Endothelial cell of umbilical vein (primary cell): ENCODE data around the gene STAB1. TPM values are rescaled to one million over a fixed set of nuclear protein-coding genes. Genes with fewer than 3 reads are reported as not detected.

ENCODE experiments used
- Bru-seq: library from RNA; stranded (reverse); fragments of 400-500 nt; gene quantifications from one replicate; lab custom pipeline; 2021; lab: Mats Ljungman, UMichigan
- BruChase-seq, 2 experiments: library from RNA; stranded (reverse); fragments of 400-500 nt; gene quantifications; one replicate each; lab custom pipeline; 2021; lab: Mats Ljungman, UMichigan
- BruUV-seq: library from RNA; stranded (reverse); fragments of 400-500 nt; replicated peaks from 2 replicates; lab custom pipeline; 2021; lab: Mats Ljungman, UMichigan
- CTCF ChIA-PET: fragments of 300-600, 350-600 bp; sonication (Branson Sonifier 250); formaldehyde crosslinking; loops from one replicate; lab custom pipeline; 2021; ENCODE audit warnings: antibody characterized with exemption, inconsistent platforms; lab: Charles Lee
- POLR2A ChIA-PET: fragments of 300-600, 350-600 bp; sonication (Branson Sonifier 250); formaldehyde crosslinking; loops from one replicate; lab custom pipeline; 2021; ENCODE audit warnings: antibody characterized with exemption, inconsistent platforms; lab: Charles Lee
- DNase-seq: peaks from one replicate; pipeline ENCODE4 v3.0.0-alpha.2; 2011; ENCODE audit warnings: low read depth, low spot score
- FAIRE-seq: peaks from 2 replicates; lab custom pipeline; 2011; peaks lifted over from hg19 to GRCh38; lab: Jason Lieb, UNC
- H2AFZ ChIP-seq: 2 replicates; pipeline ENCODE4 v1.6.0; 2012; ENCODE audit warnings: low read depth, low read length, control low read depth, inconsistent platforms
- H3K27ac ChIP-seq: 2 replicates; pipeline ENCODE4 v1.5.1; 2011; ENCODE audit warnings: low read depth, mild to moderate bottlenecking, control low read depth, low read length, moderate library complexity; ENCODE audit not compliant: insufficient read depth
- H3K27me3 ChIP-seq, 2 experiments: 2 replicates each; pipeline versions ENCODE4 v1.6.0 to v1.6.1; 2011; ENCODE audit warnings: low read length in 2 of 2, mixed read lengths in 1 of 2; ENCODE audit not compliant: control insufficient read depth in 2 of 2, insufficient read depth in 2 of 2
- H3K36me3 ChIP-seq, 2 experiments: 2 replicates in 1 of 2; 3 replicates in 1 of 2; pipeline ENCODE4 v1.5.1; 2011; ENCODE audit warnings: low read length in 2 of 2, mild to moderate bottlenecking in 1 of 2, moderate library complexity in 1 of 2; ENCODE audit not compliant: control insufficient read depth in 2 of 2, insufficient read depth in 2 of 2; ENCODE audit errors: extremely low read depth in 1 of 2
- H3K4me1 ChIP-seq: 3 replicates; pipeline ENCODE4 v1.5.1; 2011; ENCODE audit warnings: mild to moderate bottlenecking, low read length; ENCODE audit not compliant: control insufficient read depth, insufficient read depth; ENCODE audit errors: extremely low read depth
- H3K4me2 ChIP-seq: 2 replicates; pipeline ENCODE4 v1.6.1; 2011; ENCODE audit warnings: low read length, control low read depth, mixed read lengths; ENCODE audit not compliant: insufficient read depth
- H3K4me3 ChIP-seq, 3 experiments: fragments of 200-600 bp in 1 of 3; sonication (generic), shearing (Covaris generic) in 1 of 3; replicated peaks in 1 of 3; 2 replicates each; pipeline ENCODE4 v1.5.1; 2011 to 2016; ENCODE audit warnings: control low read depth in 3 of 3, low read length in 3 of 3, mild to moderate bottlenecking in 2 of 3, inconsistent platforms in 1 of 3, low read depth in 1 of 3, moderate library complexity in 1 of 3; ENCODE audit not compliant: insufficient read depth in 1 of 3
- H3K79me2 ChIP-seq: 2 replicates; pipeline ENCODE4 v1.6.0; 2012; ENCODE audit warnings: low read length, inconsistent platforms; ENCODE audit not compliant: control insufficient read depth, insufficient read depth
- H3K9ac ChIP-seq: replicated peaks from 2 replicates; pipeline ENCODE3; 2011; ENCODE audit warnings: low read length, control low read depth; ENCODE audit not compliant: insufficient read depth; ENCODE audit errors: extremely low read depth
- H3K9me1 ChIP-seq: replicated peaks from 3 replicates; pipeline ENCODE4 v1.6.0; 2011; ENCODE audit warnings: mild to moderate bottlenecking, low read length; ENCODE audit not compliant: control insufficient read depth, insufficient read depth; ENCODE audit errors: extremely low read depth
- H3K9me3 ChIP-seq: replicated peaks from 2 replicates; pipeline ENCODE4 v1.5.1; 2012; ENCODE audit warnings: low read length, inconsistent platforms; ENCODE audit not compliant: control insufficient read depth, insufficient read depth
- H4K20me1 ChIP-seq: replicated peaks from 2 replicates; pipeline ENCODE3; 2011; ENCODE audit warnings: mild to moderate bottlenecking, low read length; ENCODE audit not compliant: control insufficient read depth, insufficient read depth; ENCODE audit errors: extremely low read depth
- EZH2 ChIP-seq: IDR thresholded peaks from 2 replicates; pipeline ENCODE4 v1.6.1; 2012; ENCODE audit warnings: borderline replicate concordance, low read depth, mild to moderate bottlenecking, moderate library complexity, low read length, inconsistent platforms; ENCODE audit not compliant: severe bottlenecking
- FOS ChIP-seq: IDR thresholded peaks from 2 replicates; pipeline ENCODE4 v1.6.1; 2011; ENCODE audit warnings: mild to moderate bottlenecking, low read length, moderate library complexity, borderline replicate concordance; ENCODE audit not compliant: insufficient read depth
- GATA2 ChIP-seq: IDR thresholded peaks from 2 replicates; pipeline ENCODE4 v1.7.0; 2011; ENCODE audit warnings: low read depth, mild to moderate bottlenecking, moderate library complexity, mixed read lengths, low read length; ENCODE audit not compliant: insufficient read length, insufficient read depth
- JUN ChIP-seq: IDR thresholded peaks from 2 replicates; pipeline ENCODE4 v1.6.1; 2011; ENCODE audit warnings: borderline replicate concordance, low read depth; ENCODE audit not compliant: insufficient read length, insufficient read depth
- MYC ChIP-seq: IDR thresholded peaks from one replicate; pipeline ENCODE4 v1.6.1; 2011; ENCODE audit warnings: mild to moderate bottlenecking, low read depth, low read length
- POLR2A ChIP-seq: IDR thresholded peaks from 2 replicates; pipeline ENCODE4 v1.6.1; 2012; ENCODE audit warnings: low read depth, mild to moderate bottlenecking, control low read depth, low read length
- POLR2AphosphoS5 ChIP-seq: IDR thresholded peaks from 2 replicates; pipeline ENCODE4 v1.6.1; 2012; ENCODE audit warnings: low read depth, mild to moderate bottlenecking, control low read depth, low read length, moderate library complexity; ENCODE audit not compliant: insufficient read depth
- dilution Hi-C: fragments of 300-500 bp; cut with MboI; formaldehyde crosslinking; loops from one replicate; pipeline ENCODE4 v1.15.0; 2019; ENCODE audit warnings: low sequenced_read_pairs; ENCODE audit not compliant: extremely low pct_ligation_motif_present
- intact Hi-C: fragments of 100-400 bp; cut with micrococcal nuclease; formaldehyde crosslinking; loops from one replicate; pipeline ENCODE4 v1.10.0; 2022
- long read RNA-seq: library from polyadenylated mRNA; stranded (forward); transcript quantifications from one replicate; pipeline ENCODE4 v2.0.0, GENCODE V29; 2021
- polyA minus RNA-seq, 3 experiments: library from RNA; depleted of rRNA, polyadenylated mRNA; stranded (reverse); fragments of >200 nt; gene quantifications; 1 replicate in 1 of 3; 2 replicates in 2 of 3; pipeline ENCODE4 v1.2.3, GENCODE V29; 2011
- polyA plus RNA-seq, 4 experiments: library from polyadenylated mRNA; depleted of rRNA in 3 of 4; stranded (reverse) in 3 of 4; unstranded in 1 of 4; fragments of >200 nt; gene quantifications; 2 replicates each; pipeline versions ENCODE4 v1.2.1 to v1.2.3, GENCODE V29; 2011 to 2012; ENCODE audit warnings: missing spikeins in 1 of 4
- total RNA-seq: library from RNA; stranded (reverse); gene quantifications from 2 replicates; pipeline ENCODE4 v1.2.3, GENCODE V29; 2021
- TF ChIP-seq, protein P1 (sequence below): IDR thresholded peaks from 2 replicates; pipeline ENCODE4 v1.6.1; 2011; ENCODE audit not compliant: insufficient read depth, insufficient read length
- TF ChIP-seq, protein P2 (sequence below), 2 donors: IDR thresholded peaks; 1 replicate in 1 of 2; 2 replicates in 1 of 2; pipeline ENCODE4 v1.5.1; 2011; ENCODE audit warnings: low read length in 2 of 2, mild to moderate bottlenecking in 2 of 2, moderate library complexity in 2 of 2, control low read depth in 1 of 2, inconsistent platforms in 1 of 2, low read depth in 1 of 2; ENCODE audit not compliant: insufficient read depth in 1 of 2; ENCODE audit errors: extremely low read depth in 1 of 2

Gene STAB1, protein sequence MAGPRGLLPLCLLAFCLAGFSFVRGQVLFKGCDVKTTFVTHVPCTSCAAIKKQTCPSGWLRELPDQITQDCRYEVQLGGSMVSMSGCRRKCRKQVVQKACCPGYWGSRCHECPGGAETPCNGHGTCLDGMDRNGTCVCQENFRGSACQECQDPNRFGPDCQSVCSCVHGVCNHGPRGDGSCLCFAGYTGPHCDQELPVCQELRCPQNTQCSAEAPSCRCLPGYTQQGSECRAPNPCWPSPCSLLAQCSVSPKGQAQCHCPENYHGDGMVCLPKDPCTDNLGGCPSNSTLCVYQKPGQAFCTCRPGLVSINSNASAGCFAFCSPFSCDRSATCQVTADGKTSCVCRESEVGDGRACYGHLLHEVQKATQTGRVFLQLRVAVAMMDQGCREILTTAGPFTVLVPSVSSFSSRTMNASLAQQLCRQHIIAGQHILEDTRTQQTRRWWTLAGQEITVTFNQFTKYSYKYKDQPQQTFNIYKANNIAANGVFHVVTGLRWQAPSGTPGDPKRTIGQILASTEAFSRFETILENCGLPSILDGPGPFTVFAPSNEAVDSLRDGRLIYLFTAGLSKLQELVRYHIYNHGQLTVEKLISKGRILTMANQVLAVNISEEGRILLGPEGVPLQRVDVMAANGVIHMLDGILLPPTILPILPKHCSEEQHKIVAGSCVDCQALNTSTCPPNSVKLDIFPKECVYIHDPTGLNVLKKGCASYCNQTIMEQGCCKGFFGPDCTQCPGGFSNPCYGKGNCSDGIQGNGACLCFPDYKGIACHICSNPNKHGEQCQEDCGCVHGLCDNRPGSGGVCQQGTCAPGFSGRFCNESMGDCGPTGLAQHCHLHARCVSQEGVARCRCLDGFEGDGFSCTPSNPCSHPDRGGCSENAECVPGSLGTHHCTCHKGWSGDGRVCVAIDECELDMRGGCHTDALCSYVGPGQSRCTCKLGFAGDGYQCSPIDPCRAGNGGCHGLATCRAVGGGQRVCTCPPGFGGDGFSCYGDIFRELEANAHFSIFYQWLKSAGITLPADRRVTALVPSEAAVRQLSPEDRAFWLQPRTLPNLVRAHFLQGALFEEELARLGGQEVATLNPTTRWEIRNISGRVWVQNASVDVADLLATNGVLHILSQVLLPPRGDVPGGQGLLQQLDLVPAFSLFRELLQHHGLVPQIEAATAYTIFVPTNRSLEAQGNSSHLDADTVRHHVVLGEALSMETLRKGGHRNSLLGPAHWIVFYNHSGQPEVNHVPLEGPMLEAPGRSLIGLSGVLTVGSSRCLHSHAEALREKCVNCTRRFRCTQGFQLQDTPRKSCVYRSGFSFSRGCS (N-terminal part only)
- total RNA-seq (340 and 369 TPM in 2 replicates), polyA plus RNA-seq (369 and 413 TPM in 2 replicates), polyA minus RNA-seq (291 and 381 TPM in 2 replicates), Bru-seq, nascent RNA (percentile 69 among the genes with signal in this experiment), BruChase-seq, experiment 1, labeled RNA remaining after a 6-hour chase (percentile 94 among the genes with signal in this experiment), BruChase-seq, experiment 2, labeled RNA remaining after a 2-hour chase (percentile 86 among the genes with signal in this experiment)
- polyA plus RNA-seq (2011; cell fraction: cytosol; rRNA removed) = 195 and 214 TPM in 2 replicates
- polyA plus RNA-seq (2011; cell fraction: nucleus; rRNA removed) = 2,566 and 2,674 TPM in 2 replicates
- polyA plus RNA-seq (2012) = 262 and 312 TPM in 2 replicates
- polyA minus RNA-seq (2011; cell fraction: cytosol; rRNA and poly(A)+ RNA removed) = not detected
- polyA minus RNA-seq (2011; cell fraction: nucleus; rRNA and poly(A)+ RNA removed) = 622 and 778 TPM in 2 replicates
- long read RNA-seq, full-length matches to known transcripts = 10 of 300 reads
- long read RNA-seq, partial matches to known transcripts = 155 of 300 reads
- long read RNA-seq, other reads (novel, unspliced or antisense) = 135 of 300 reads

DNA sequence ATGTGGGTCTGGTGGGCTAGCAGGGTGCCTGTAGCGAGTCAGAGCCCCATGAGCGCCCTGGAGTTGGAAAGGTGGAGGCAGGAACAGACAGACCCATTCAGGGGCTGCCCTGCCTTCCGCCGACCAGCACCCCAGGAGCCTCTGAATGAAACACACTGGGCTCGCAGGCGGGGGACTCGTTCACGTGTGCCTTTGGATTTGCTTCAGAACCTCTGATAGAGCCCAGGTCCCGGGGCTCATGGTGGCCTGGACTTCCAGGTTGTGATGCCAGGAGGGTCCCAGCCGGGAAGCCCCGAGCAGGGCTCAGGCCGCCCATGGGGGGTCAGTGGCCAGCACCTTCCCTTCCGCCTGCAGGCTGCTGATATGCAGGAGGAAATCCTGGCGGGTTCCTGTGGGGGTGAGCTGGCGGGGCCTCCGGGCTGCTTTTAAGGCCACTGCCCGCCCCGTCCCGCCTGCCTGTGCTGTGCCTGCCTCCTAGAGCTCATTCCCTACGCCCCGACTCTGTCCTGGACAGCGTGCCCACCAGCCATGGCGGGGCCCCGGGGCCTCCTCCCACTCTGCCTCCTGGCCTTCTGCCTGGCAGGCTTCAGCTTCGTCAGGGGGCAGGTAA is at the start of gene STAB1:
Gene STAB1 (plus strand): TSS at position 453 of the 610 bp plus-strand sequence. CDS start 76 bp downstream, at position 529.
- DNase-seq (peak; percentile 96), FAIRE-seq (peak; percentile 97)
- CTCF ChIA-PET = interaction anchor here (0.5 to 1.7 kb wide), 13 partner anchors 9 to 83 kb away, joined by 3 to 14 read pairs (median 4); partner anchors contain the start of gene UQCC5
- TF ChIP-seq FOS (peak; percentile 71), GATA2 (peak; percentile 98), POLR2A (peak; percentile 92), POLR2AphosphoS5 (peak; percentile 100), JUN (no peak), EZH2 (no peak), MYC (peak; percentile 13)
- TF ChIP-seq, protein P1, sequence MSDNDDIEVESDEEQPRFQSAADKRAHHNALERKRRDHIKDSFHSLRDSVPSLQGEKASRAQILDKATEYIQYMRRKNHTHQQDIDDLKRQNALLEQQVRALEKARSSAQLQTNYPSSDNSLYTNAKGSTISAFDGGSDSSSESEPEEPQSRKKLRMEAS = peak; percentile 1
- TF ChIP-seq, protein P2, sequence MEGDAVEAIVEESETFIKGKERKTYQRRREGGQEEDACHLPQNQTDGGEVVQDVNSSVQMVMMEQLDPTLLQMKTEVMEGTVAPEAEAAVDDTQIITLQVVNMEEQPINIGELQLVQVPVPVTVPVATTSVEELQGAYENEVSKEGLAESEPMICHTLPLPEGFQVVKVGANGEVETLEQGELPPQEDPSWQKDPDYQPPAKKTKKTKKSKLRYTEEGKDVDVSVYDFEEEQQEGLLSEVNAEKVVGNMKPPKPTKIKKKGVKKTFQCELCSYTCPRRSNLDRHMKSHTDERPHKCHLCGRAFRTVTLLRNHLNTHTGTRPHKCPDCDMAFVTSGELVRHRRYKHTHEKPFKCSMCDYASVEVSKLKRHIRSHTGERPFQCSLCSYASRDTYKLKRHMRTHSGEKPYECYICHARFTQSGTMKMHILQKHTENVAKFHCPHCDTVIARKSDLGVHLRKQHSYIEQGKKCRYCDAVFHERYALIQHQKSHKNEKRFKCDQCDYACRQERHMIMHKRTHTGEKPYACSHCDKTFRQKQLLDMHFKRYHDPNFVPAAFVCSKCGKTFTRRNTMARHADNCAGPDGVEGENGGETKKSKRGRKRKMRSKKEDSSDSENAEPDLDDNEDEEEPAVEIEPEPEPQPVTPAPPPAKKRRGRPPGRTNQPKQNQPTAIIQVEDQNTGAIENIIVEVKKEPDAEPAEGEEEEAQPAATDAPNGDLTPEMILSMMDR (IDR thresholded peaks at IDR 0.05; ENCODE audit: extremely low read depth in 1 of 2, insufficient read depth in 1 of 2, low read depth in 1 of 2, low read length in 2 of 2) = no peak
- BruUV-seq = no TSS peak
- peak within 1 kb of the TSS; percentile 95 for H3K9ac ChIP-seq
- POLR2A ChIA-PET = interaction anchor here (0.7 to 1.2 kb wide), 2 partner anchors 41 to 57 kb away, joined by 7 to 8 read pairs; partner anchors contain the start of gene UQCC5
- peaks cover 44% of the 10 kb centered on the region for H3K79me2 ChIP-seq
- intact Hi-C loops = loop anchor here (1.0 to 5.0 kb wide), 6 partner anchors 12 to 66 kb away; partner anchors contain the start of genes NISCH and UQCC5
- H3K27me3 ChIP-seq = no peaks in the 10 kb centered on the region
- H4K20me1 ChIP-seq = no peaks in the 10 kb centered on the region
- H3K27ac ChIP-seq = peak within 1 kb of the TSS; percentile 97
- H3K4me3 ChIP-seq = peak within 1 kb of the TSS; percentile 52 to 60 (median 59)
- H3K9me1 ChIP-seq = no peaks in the 10 kb centered on the region
- peaks cover 3 to 23% of the 10 kb centered on the region in 2 experiments for H3K36me3 ChIP-seq
- no peaks in the 10 kb centered on the region for H3K9me3 ChIP-seq
- no peak within 1 kb of the TSS for H2AFZ ChIP-seq
- dilution Hi-C loops = no loop called here
- H3K4me1 ChIP-seq = peaks cover 72% of the 10 kb centered on the region
- H3K4me2 ChIP-seq = peak within 1 kb of the TSS; percentile 89
